Measurements from ENCODE around the gene TSPAN11.

- TF ChIP-seq, protein P1, sequence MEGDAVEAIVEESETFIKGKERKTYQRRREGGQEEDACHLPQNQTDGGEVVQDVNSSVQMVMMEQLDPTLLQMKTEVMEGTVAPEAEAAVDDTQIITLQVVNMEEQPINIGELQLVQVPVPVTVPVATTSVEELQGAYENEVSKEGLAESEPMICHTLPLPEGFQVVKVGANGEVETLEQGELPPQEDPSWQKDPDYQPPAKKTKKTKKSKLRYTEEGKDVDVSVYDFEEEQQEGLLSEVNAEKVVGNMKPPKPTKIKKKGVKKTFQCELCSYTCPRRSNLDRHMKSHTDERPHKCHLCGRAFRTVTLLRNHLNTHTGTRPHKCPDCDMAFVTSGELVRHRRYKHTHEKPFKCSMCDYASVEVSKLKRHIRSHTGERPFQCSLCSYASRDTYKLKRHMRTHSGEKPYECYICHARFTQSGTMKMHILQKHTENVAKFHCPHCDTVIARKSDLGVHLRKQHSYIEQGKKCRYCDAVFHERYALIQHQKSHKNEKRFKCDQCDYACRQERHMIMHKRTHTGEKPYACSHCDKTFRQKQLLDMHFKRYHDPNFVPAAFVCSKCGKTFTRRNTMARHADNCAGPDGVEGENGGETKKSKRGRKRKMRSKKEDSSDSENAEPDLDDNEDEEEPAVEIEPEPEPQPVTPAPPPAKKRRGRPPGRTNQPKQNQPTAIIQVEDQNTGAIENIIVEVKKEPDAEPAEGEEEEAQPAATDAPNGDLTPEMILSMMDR (IDR thresholded peaks at IDR 0.05), result no peak
- no peak for TF ChIP-seq POLR2A (IDR thresholded peaks at IDR 0.05)
These were observed 42.5 kb downstream of the TSPAN11 start for GRCh38 chr12:30969006-30969405.
